Endothelial cell of umbilical vein (primary cell): ENCODE measurements around the gene VAV3. TPM values are rescaled to one million over a fixed set of nuclear protein-coding genes. Genes with fewer than 3 reads are reported as not detected.

ENCODE experiments used
- BruUV-seq: library from RNA; stranded (reverse); fragments of 400-500 nt; replicated peaks from 2 replicates; lab custom pipeline; 2021; lab: Mats Ljungman, UMichigan
- CTCF ChIA-PET: fragments of 300-600, 350-600 bp; sonication (Branson Sonifier 250); formaldehyde crosslinking; loops from one replicate; lab custom pipeline; 2021; ENCODE audit warnings: antibody characterized with exemption, inconsistent platforms; lab: Charles Lee
- POLR2A ChIA-PET: fragments of 300-600, 350-600 bp; sonication (Branson Sonifier 250); formaldehyde crosslinking; loops from one replicate; lab custom pipeline; 2021; ENCODE audit warnings: antibody characterized with exemption, inconsistent platforms; lab: Charles Lee
- DNase-seq: peaks from one replicate; pipeline ENCODE4 v3.0.0-alpha.2; 2011; ENCODE audit warnings: low read depth, low spot score
- FAIRE-seq: peaks from 2 replicates; lab custom pipeline; 2011; peaks lifted over from hg19 to GRCh38; lab: Jason Lieb, UNC
- H2AFZ ChIP-seq: 2 replicates; pipeline ENCODE4 v1.6.0; 2012; ENCODE audit warnings: low read depth, low read length, control low read depth, inconsistent platforms
- H3K27ac ChIP-seq: 2 replicates; pipeline ENCODE4 v1.5.1; 2011; ENCODE audit warnings: low read depth, mild to moderate bottlenecking, control low read depth, low read length, moderate library complexity; ENCODE audit not compliant: insufficient read depth
- H3K27me3 ChIP-seq, 2 experiments: 2 replicates each; pipeline versions ENCODE4 v1.6.0 to v1.6.1; 2011; ENCODE audit warnings: low read length in 2 of 2, mixed read lengths in 1 of 2; ENCODE audit not compliant: control insufficient read depth in 2 of 2, insufficient read depth in 2 of 2
- H3K36me3 ChIP-seq, 2 experiments: 2 replicates in 1 of 2; 3 replicates in 1 of 2; pipeline ENCODE4 v1.5.1; 2011; ENCODE audit warnings: low read length in 2 of 2, mild to moderate bottlenecking in 1 of 2, moderate library complexity in 1 of 2; ENCODE audit not compliant: control insufficient read depth in 2 of 2, insufficient read depth in 2 of 2; ENCODE audit errors: extremely low read depth in 1 of 2
- H3K4me1 ChIP-seq: 3 replicates; pipeline ENCODE4 v1.5.1; 2011; ENCODE audit warnings: mild to moderate bottlenecking, low read length; ENCODE audit not compliant: control insufficient read depth, insufficient read depth; ENCODE audit errors: extremely low read depth
- H3K4me2 ChIP-seq: 2 replicates; pipeline ENCODE4 v1.6.1; 2011; ENCODE audit warnings: low read length, control low read depth, mixed read lengths; ENCODE audit not compliant: insufficient read depth
- H3K4me3 ChIP-seq, 3 experiments: fragments of 200-600 bp in 1 of 3; sonication (generic), shearing (Covaris generic) in 1 of 3; replicated peaks in 1 of 3; 2 replicates each; pipeline ENCODE4 v1.5.1; 2011 to 2016; ENCODE audit warnings: control low read depth in 3 of 3, low read length in 3 of 3, mild to moderate bottlenecking in 2 of 3, inconsistent platforms in 1 of 3, low read depth in 1 of 3, moderate library complexity in 1 of 3; ENCODE audit not compliant: insufficient read depth in 1 of 3
- H3K79me2 ChIP-seq: 2 replicates; pipeline ENCODE4 v1.6.0; 2012; ENCODE audit warnings: low read length, inconsistent platforms; ENCODE audit not compliant: control insufficient read depth, insufficient read depth
- H3K9ac ChIP-seq: replicated peaks from 2 replicates; pipeline ENCODE3; 2011; ENCODE audit warnings: low read length, control low read depth; ENCODE audit not compliant: insufficient read depth; ENCODE audit errors: extremely low read depth
- H3K9me1 ChIP-seq: replicated peaks from 3 replicates; pipeline ENCODE4 v1.6.0; 2011; ENCODE audit warnings: mild to moderate bottlenecking, low read length; ENCODE audit not compliant: control insufficient read depth, insufficient read depth; ENCODE audit errors: extremely low read depth
- H3K9me3 ChIP-seq: replicated peaks from 2 replicates; pipeline ENCODE4 v1.5.1; 2012; ENCODE audit warnings: low read length, inconsistent platforms; ENCODE audit not compliant: control insufficient read depth, insufficient read depth
- H4K20me1 ChIP-seq: replicated peaks from 2 replicates; pipeline ENCODE3; 2011; ENCODE audit warnings: mild to moderate bottlenecking, low read length; ENCODE audit not compliant: control insufficient read depth, insufficient read depth; ENCODE audit errors: extremely low read depth
- CTCF ChIP-seq, 2 donors: IDR thresholded peaks; 1 replicate in 1 of 2; 2 replicates in 1 of 2; pipeline ENCODE4 v1.5.1; 2011; ENCODE audit warnings: low read length in 2 of 2, mild to moderate bottlenecking in 2 of 2, moderate library complexity in 2 of 2, control low read depth in 1 of 2, inconsistent platforms in 1 of 2, low read depth in 1 of 2; ENCODE audit not compliant: insufficient read depth in 1 of 2; ENCODE audit errors: extremely low read depth in 1 of 2
- EZH2 ChIP-seq: IDR thresholded peaks from 2 replicates; pipeline ENCODE4 v1.6.1; 2012; ENCODE audit warnings: borderline replicate concordance, low read depth, mild to moderate bottlenecking, moderate library complexity, low read length, inconsistent platforms; ENCODE audit not compliant: severe bottlenecking
- JUN ChIP-seq: IDR thresholded peaks from 2 replicates; pipeline ENCODE4 v1.6.1; 2011; ENCODE audit warnings: borderline replicate concordance, low read depth; ENCODE audit not compliant: insufficient read length, insufficient read depth
- MAX ChIP-seq: IDR thresholded peaks from 2 replicates; pipeline ENCODE4 v1.6.1; 2011; ENCODE audit not compliant: insufficient read depth, insufficient read length
- dilution Hi-C: fragments of 300-500 bp; cut with MboI; formaldehyde crosslinking; loops from one replicate; pipeline ENCODE4 v1.15.0; 2019; ENCODE audit warnings: low sequenced_read_pairs; ENCODE audit not compliant: extremely low pct_ligation_motif_present
- intact Hi-C: fragments of 100-400 bp; cut with micrococcal nuclease; formaldehyde crosslinking; loops from one replicate; pipeline ENCODE4 v1.10.0; 2022
- polyA plus RNA-seq, 4 experiments: library from polyadenylated mRNA; depleted of rRNA in 3 of 4; stranded (reverse) in 3 of 4; unstranded in 1 of 4; fragments of >200 nt; gene quantifications; 2 replicates each; pipeline versions ENCODE4 v1.2.1 to v1.2.3, GENCODE V29; 2011 to 2012; ENCODE audit warnings: missing spikeins in 1 of 4
- total RNA-seq: library from RNA; stranded (reverse); gene quantifications from 2 replicates; pipeline ENCODE4 v1.2.3, GENCODE V29; 2021

The VAV3 gene
- total and polyA plus RNA-seq, 2 donors (not counting 3 experiments of a cell fraction or from before 2014, with no cell fraction given) = 0.18 to 1.5 TPM

- Histone ChIP-seq H3K4me1 (no peaks in the 10 kb centered on the region), H3K27me3 (no peaks in the 10 kb centered on the region), H2AFZ (no peak overlapping the region), H3K27ac (no peak overlapping the region), H3K9me3 (no peaks in the 10 kb centered on the region), H3K9ac (no peak overlapping the region), H3K4me3 (no peak overlapping the region), H3K4me2 (no peak overlapping the region), H3K9me1 (no peaks in the 10 kb centered on the region), H4K20me1 (no peaks in the 10 kb centered on the region), H3K36me3 (no peaks in the 10 kb centered on the region), H3K79me2 (no peaks in the 10 kb centered on the region)
- POLR2A ChIA-PET = no interaction called here
- CTCF ChIA-PET = interaction anchor here (1.5 to 1.7 kb wide), 3 partner anchors 21 to 253 kb away, joined by 3 to 11 read pairs (median 5); no protein-coding TSS in a partner anchor
- FAIRE-seq (peak; percentile 88), DNase-seq (peak; percentile 26)
- dilution Hi-C loops = no loop called here
- TF ChIP-seq CTCF (IDR thresholded peaks at IDR 0.05; ENCODE audit: extremely low read depth in 1 of 2, insufficient read depth in 1 of 2, low read depth in 1 of 2, low read length in 2 of 2) (peak; percentile 48 to 54), EZH2 (no peak)
- no TSS peak for BruUV-seq
- intact Hi-C loops = loop anchor here (1.0 kb wide), 1 partner anchor 99 kb away; no protein-coding TSS in a partner anchor
Measured at GRCh38 chr1:107529511-107530149, 435.4 kb downstream of the VAV3 start.

- Histone ChIP-seq H3K27me3 (no peaks in the 10 kb centered on the region), H2AFZ (no peak overlapping the region), H3K9ac (no peak overlapping the region), H3K4me2 (no peak overlapping the region), H4K20me1 (no peaks in the 10 kb centered on the region), H3K9me1 (no peaks in the 10 kb centered on the region), H3K79me2 (no peaks in the 10 kb centered on the region), H3K4me1 (no peaks in the 10 kb centered on the region), H3K9me3 (no peaks in the 10 kb centered on the region), H3K4me3 (no peak overlapping the region), H3K36me3 (no peaks in the 10 kb centered on the region), H3K27ac (no peak overlapping the region)
- no peak for FAIRE-seq
- intact Hi-C loops (no loop called here), dilution Hi-C loops (no loop called here)
- no peak for DNase-seq
- ChIA-PET POLR2A (no interaction called here), CTCF (no interaction called here)
- BruUV-seq = no TSS peak
- no peak for TF ChIP-seq JUN
- no peak for TF ChIP-seq EZH2
- TF ChIP-seq MAX = no peak
Measured at GRCh38 chr1:107526524-107527198, 438.3 kb downstream of the VAV3 start.
